H9 (cell line): ENCODE data around the gene MYRIP. TPM values are rescaled to one million over a fixed set of nuclear protein-coding genes. Genes with fewer than 3 reads are reported as not detected.

Experiments used
- DNase-seq: peaks from one replicate; pipeline ENCODE4 v3.0.0-alpha.2; 2017
- H2AFZ ChIP-seq: one replicate; pipeline ENCODE4 v1.6.1; 2013; ENCODE audit warnings: mild to moderate bottlenecking, low read length, control low read depth, moderate library complexity
- H2AK5ac ChIP-seq: 2 replicates; pipeline ENCODE4 v1.6.1; 2013; ENCODE audit warnings: low read length, control low read depth, mixed read lengths; ENCODE audit not compliant: insufficient read length
- H2BK120ac ChIP-seq: one replicate; pipeline ENCODE4 v1.6.1; 2013; ENCODE audit warnings: low read depth, mild to moderate bottlenecking, low read length, control low read depth, inconsistent platforms; ENCODE audit not compliant: poor library complexity, severe bottlenecking
- H2BK12ac ChIP-seq: 2 replicates; pipeline ENCODE4 v1.6.1; 2013; ENCODE audit warnings: low read length, control low read depth, mixed read lengths, low read depth; ENCODE audit not compliant: insufficient read length
- H2BK15ac ChIP-seq: 2 replicates; pipeline ENCODE4 v1.6.1; 2013; ENCODE audit warnings: low read depth, low read length, control low read depth
- H2BK20ac ChIP-seq: one replicate; pipeline ENCODE4 v1.6.1; 2013; ENCODE audit warnings: low read depth, mild to moderate bottlenecking, low read length, control low read depth, inconsistent platforms; ENCODE audit not compliant: poor library complexity, severe bottlenecking
- H2BK5ac ChIP-seq: 2 replicates; pipeline ENCODE4 v1.6.1; 2013; ENCODE audit warnings: low read length, control low read depth, mixed read lengths; ENCODE audit not compliant: insufficient read length
- H3K14ac ChIP-seq: 2 replicates; pipeline ENCODE4 v1.6.1; 2013; ENCODE audit warnings: low read length, control low read depth; ENCODE audit not compliant: insufficient read depth
- H3K18ac ChIP-seq: 2 replicates; pipeline ENCODE4 v1.6.1; 2013; ENCODE audit warnings: low read depth, mild to moderate bottlenecking, mixed read lengths, low read length, control low read depth; ENCODE audit not compliant: insufficient read length
- H3K23ac ChIP-seq: 2 replicates; pipeline ENCODE4 v1.6.1; 2013; ENCODE audit warnings: low read length, control low read depth, mixed read lengths, low read depth; ENCODE audit not compliant: insufficient read length
- H3K23me2 ChIP-seq: 2 replicates; pipeline ENCODE4 v1.6.1; 2013; ENCODE audit warnings: low read depth, mild to moderate bottlenecking, mixed read lengths, low read length, control low read depth; ENCODE audit not compliant: insufficient read length, poor library complexity, severe bottlenecking
- H3K27ac ChIP-seq: 2 replicates; pipeline ENCODE4 v1.5.1; 2013; ENCODE audit warnings: low read length, control low read depth, mixed read lengths, low read depth; ENCODE audit not compliant: insufficient read length
- H3K27me3 ChIP-seq: 2 replicates; pipeline ENCODE4 v1.6.1; 2013; ENCODE audit warnings: low read length, control low read depth, inconsistent platforms; ENCODE audit not compliant: insufficient read depth
- H3K4ac ChIP-seq: 2 replicates; pipeline ENCODE4 v1.6.1; 2013; ENCODE audit warnings: low read depth, mild to moderate bottlenecking, control low read depth, inconsistent platforms, low read length, moderate library complexity
- H3K4me1 ChIP-seq: 2 replicates; pipeline ENCODE4 v1.6.1; 2013; ENCODE audit warnings: low read length, control low read depth, inconsistent platforms; ENCODE audit not compliant: insufficient read depth
- H3K4me2 ChIP-seq: 2 replicates; pipeline ENCODE4 v1.6.1; 2013; ENCODE audit warnings: low read length, control low read depth, mixed read lengths; ENCODE audit not compliant: insufficient read length, insufficient read depth
- H3K56ac ChIP-seq: 2 replicates; pipeline ENCODE4 v1.6.1; 2013; ENCODE audit warnings: low read depth, mild to moderate bottlenecking, mixed read lengths, low read length, control low read depth; ENCODE audit not compliant: insufficient read length
- H3K79me1 ChIP-seq: 2 replicates; pipeline ENCODE4 v1.6.1; 2013; ENCODE audit warnings: low read depth, mild to moderate bottlenecking, moderate library complexity, low read length, control low read depth, inconsistent platforms; ENCODE audit not compliant: insufficient read depth, poor library complexity, severe bottlenecking
- H3K79me2 ChIP-seq: 2 replicates; pipeline ENCODE4 v1.6.1; 2013; ENCODE audit warnings: low read length, control low read depth, inconsistent platforms; ENCODE audit not compliant: insufficient read depth
- H3K9ac ChIP-seq: 2 replicates; pipeline ENCODE4 v1.6.1; 2013; ENCODE audit warnings: low read length, control low read depth, mixed read lengths; ENCODE audit not compliant: insufficient read length; ENCODE audit errors: extremely low read depth
- H3K9me3 ChIP-seq: one replicate; pipeline ENCODE4 v1.6.1; 2013; ENCODE audit warnings: low read depth, low read length, inconsistent platforms; ENCODE audit not compliant: control insufficient read depth
- H3T11ph ChIP-seq: one replicate; pipeline ENCODE4 v1.6.1; 2013; ENCODE audit warnings: mild to moderate bottlenecking, low read length, control low read depth, inconsistent platforms
- H4K20me1 ChIP-seq: one replicate; pipeline ENCODE4 v1.6.1; 2013; ENCODE audit not compliant: control insufficient read depth, insufficient read length, insufficient read depth
- H4K5ac ChIP-seq: 2 replicates; pipeline ENCODE4 v1.6.1; 2013; ENCODE audit warnings: low read depth, mild to moderate bottlenecking, mixed read lengths, low read length, control low read depth; ENCODE audit not compliant: insufficient read length
- H4K8ac ChIP-seq: replicated peaks from 2 replicates; pipeline ENCODE4 v1.6.1; 2013; ENCODE audit warnings: low read length, control low read depth, mixed read lengths, low read depth; ENCODE audit not compliant: insufficient read length
- H4K91ac ChIP-seq: 2 replicates; pipeline ENCODE4 v1.6.1; 2013; ENCODE audit warnings: low read depth, mild to moderate bottlenecking, moderate library complexity, mixed read lengths, low read length, control low read depth; ENCODE audit not compliant: insufficient read length
- H3K27ac Mint-ChIP-seq, 3 experiments: 2 replicates in 2 of 3; 3 replicates in 1 of 3; pipeline ENCODE4 v1.8.0; 2020 to 2021; ENCODE audit warnings: mixed read lengths in 3 of 3, mild to moderate bottlenecking in 1 of 3, moderate library complexity in 1 of 3
- H3K27me3 Mint-ChIP-seq: 2 replicates; pipeline ENCODE4 v1.8.0; 2021; ENCODE audit warnings: low read depth, mild to moderate bottlenecking, moderate library complexity, mixed read lengths
- H3K36me3 Mint-ChIP-seq, 3 experiments: 2 replicates in 2 of 3; 3 replicates in 1 of 3; pipeline ENCODE4 v1.8.0; 2020 to 2021; ENCODE audit warnings: low read depth in 3 of 3, mixed read lengths in 3 of 3; ENCODE audit not compliant: insufficient read depth in 1 of 3
- H3K4me1 Mint-ChIP-seq, 2 experiments: 2 replicates each; pipeline ENCODE4 v1.8.0; 2020; ENCODE audit warnings: mixed read lengths in 2 of 2
- H3K4me3 Mint-ChIP-seq, 2 experiments: 2 replicates in 1 of 2; 3 replicates in 1 of 2; pipeline ENCODE4 v1.8.0; 2020 to 2021; ENCODE audit warnings: mild to moderate bottlenecking in 2 of 2, mixed read lengths in 2 of 2, moderate library complexity in 1 of 2
- H3K9me3 Mint-ChIP-seq, 2 experiments: 2 replicates in 1 of 2; 3 replicates in 1 of 2; pipeline ENCODE4 v1.8.0; 2020; ENCODE audit warnings: mild to moderate bottlenecking in 2 of 2, mixed read lengths in 2 of 2, moderate library complexity in 1 of 2
- total RNA-seq: library from RNA; stranded (reverse); gene quantifications from 2 replicates; pipeline ENCODE4 v1.2.1, GENCODE V29; 2021
- TF ChIP-seq, protein P1 (sequence below): fragments of 200-600 bp; sonication (generic); conservative IDR thresholded peaks from 3 replicates; pipeline ENCODE4 v1.8.0; 2021; ENCODE audit warnings: antibody characterized with exemption, mild to moderate bottlenecking

The MYRIP gene
- total RNA-seq, 1 experiment from 2014 or later, result 1.8 TPM

DNA sequence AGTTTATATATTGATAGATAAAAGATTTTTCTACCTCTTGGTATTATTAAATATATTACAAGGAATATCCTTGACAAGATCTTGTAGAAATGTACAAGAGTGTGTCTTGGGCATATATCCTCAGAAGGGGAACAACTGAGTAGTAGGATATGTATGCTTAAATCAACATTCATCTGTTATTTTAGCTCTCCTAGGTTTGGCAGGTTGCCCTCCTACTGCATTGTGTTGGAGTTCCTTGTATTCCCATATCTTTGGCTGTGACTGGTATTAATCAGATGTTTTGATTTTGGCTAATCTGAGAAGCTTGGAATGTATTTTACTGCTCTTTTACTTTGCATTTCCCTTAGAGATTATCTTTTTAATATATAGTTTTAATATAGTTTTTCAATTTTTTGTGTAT is 4.6 kb downstream of the MYRIP start:
- H3K4me1 ChIP-seq, result peaks cover 5% of the 10 kb centered on the region; the same call in 1 of the 2 replicates
- no peak overlapping the region for H3K27ac ChIP-seq
- no peak overlapping the region for H3K9ac ChIP-seq
- H3K36me3 Mint-ChIP-seq, result no peaks in the 10 kb centered on the region; a peak in 1 of 7 replicates
- no peaks in the 10 kb centered on the region for H3K9me3 ChIP-seq
- no peaks in the 10 kb centered on the region for H3K79me1 ChIP-seq
- H3K9me3 Mint-ChIP-seq, result no peaks in the 10 kb centered on the region
- H3K23me2 ChIP-seq, result peaks cover 18% of the 10 kb centered on the region
- H3T11ph ChIP-seq, result no peak overlapping the region
- no peaks in the 10 kb centered on the region for H4K20me1 ChIP-seq
- H3K79me2 ChIP-seq, result no peaks in the 10 kb centered on the region
- DNase-seq, result no peak
- TF ChIP-seq, protein P1, sequence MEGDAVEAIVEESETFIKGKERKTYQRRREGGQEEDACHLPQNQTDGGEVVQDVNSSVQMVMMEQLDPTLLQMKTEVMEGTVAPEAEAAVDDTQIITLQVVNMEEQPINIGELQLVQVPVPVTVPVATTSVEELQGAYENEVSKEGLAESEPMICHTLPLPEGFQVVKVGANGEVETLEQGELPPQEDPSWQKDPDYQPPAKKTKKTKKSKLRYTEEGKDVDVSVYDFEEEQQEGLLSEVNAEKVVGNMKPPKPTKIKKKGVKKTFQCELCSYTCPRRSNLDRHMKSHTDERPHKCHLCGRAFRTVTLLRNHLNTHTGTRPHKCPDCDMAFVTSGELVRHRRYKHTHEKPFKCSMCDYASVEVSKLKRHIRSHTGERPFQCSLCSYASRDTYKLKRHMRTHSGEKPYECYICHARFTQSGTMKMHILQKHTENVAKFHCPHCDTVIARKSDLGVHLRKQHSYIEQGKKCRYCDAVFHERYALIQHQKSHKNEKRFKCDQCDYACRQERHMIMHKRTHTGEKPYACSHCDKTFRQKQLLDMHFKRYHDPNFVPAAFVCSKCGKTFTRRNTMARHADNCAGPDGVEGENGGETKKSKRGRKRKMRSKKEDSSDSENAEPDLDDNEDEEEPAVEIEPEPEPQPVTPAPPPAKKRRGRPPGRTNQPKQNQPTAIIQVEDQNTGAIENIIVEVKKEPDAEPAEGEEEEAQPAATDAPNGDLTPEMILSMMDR, result no peak
- H2BK12ac ChIP-seq, result no peak overlapping the region
- H4K8ac ChIP-seq, result no peak overlapping the region
- H3K4me3 Mint-ChIP-seq, result no peak overlapping the region
- no peak overlapping the region for H2AK5ac ChIP-seq
- no peak overlapping the region for H3K14ac ChIP-seq
- no peak overlapping the region for H2BK20ac ChIP-seq
- H2BK120ac ChIP-seq, result no peak overlapping the region
- no peak overlapping the region for H4K5ac ChIP-seq
- no peak overlapping the region for H3K23ac ChIP-seq
- H3K27me3 ChIP-seq, result peaks cover 15% of the 10 kb centered on the region
- no peak overlapping the region for H2BK5ac ChIP-seq
- no peak overlapping the region for H4K91ac ChIP-seq
- no peak overlapping the region for H3K4me2 ChIP-seq
- H3K4ac ChIP-seq, result no peak overlapping the region
- H3K27ac Mint-ChIP-seq, result no peak overlapping the region
- peaks cover 34% of the 10 kb centered on the region for H3K27me3 Mint-ChIP-seq
- H3K4me1 Mint-ChIP-seq, result peaks cover 12 to 17% of the 10 kb centered on the region in 2 experiments
- no peak overlapping the region for H2BK15ac ChIP-seq
- H3K18ac ChIP-seq, result no peak overlapping the region
- H2AFZ ChIP-seq, result no peak overlapping the region
- H3K56ac ChIP-seq, result no peak overlapping the region
